Type B pancreatic cell (in vitro differentiated cells): Measurements from ENCODE around the gene APLP2. TPM values are rescaled to one million over a fixed set of nuclear protein-coding genes. Genes with fewer than 3 reads are reported as not detected.

Experiments
- DNase-seq: peaks from one replicate; pipeline ENCODE4 v3.0.0; 2021; ENCODE audit warnings: mixed read lengths; ENCODE audit not compliant: unreplicated experiment; ENCODE audit errors: extremely low spot score
- H3K27ac Mint-ChIP-seq: 2 replicates; pipeline ENCODE4 v1.8.0; 2021; ENCODE audit warnings: mild to moderate bottlenecking, mixed read lengths
- H3K27me3 Mint-ChIP-seq: 2 replicates; pipeline ENCODE4 v1.8.0; 2021; ENCODE audit warnings: mixed read lengths
- H3K36me3 Mint-ChIP-seq: 2 replicates; pipeline ENCODE4 v1.8.0; 2021; ENCODE audit warnings: mixed read lengths
- H3K4me1 Mint-ChIP-seq: one replicate; pipeline ENCODE4 v1.8.0; 2021; ENCODE audit warnings: mixed read lengths; ENCODE audit not compliant: unreplicated experiment
- H3K4me3 Mint-ChIP-seq: 2 replicates; pipeline ENCODE4 v1.8.0; 2021; ENCODE audit warnings: mild to moderate bottlenecking, mixed read lengths
- H3K9me3 Mint-ChIP-seq: 2 replicates; pipeline ENCODE4 v1.8.0; 2021; ENCODE audit warnings: mixed read lengths
- CTCF ChIP-seq: fragments of 200-600 bp; sonication (generic); conservative IDR thresholded peaks from 2 replicates; pipeline ENCODE4 v1.5.0; 2021; ENCODE audit warnings: antibody characterized with exemption, mild to moderate bottlenecking
- total RNA-seq: library from RNA; stranded (reverse); gene quantifications from 2 replicates; pipeline ENCODE4 v1.2.1, GENCODE V29; 2021; ENCODE audit warnings: low replicate concordance

APLP2 gene
- total RNA-seq, 1 donor from 2014 or later = 207 TPM

GRCh38 chr11:130187096-130187495 lies 117.4 kb downstream of the APLP2 start:
- H3K27me3 Mint-ChIP-seq = no peaks in the 10 kb centered on the region

GRCh38 chr11:130188047-130188446 lies 118.4 kb downstream of the APLP2 start:
- Mint-ChIP-seq H3K36me3 (no peaks in the 10 kb centered on the region), H3K4me1 (no peaks in the 10 kb centered on the region)

More at GRCh38 chr11:130187096-130187495, 117.4 kb downstream of the APLP2 start:
- peak overlapping the region; percentile 20 for H3K27ac Mint-ChIP-seq
- H3K9me3 Mint-ChIP-seq = no peaks in the 10 kb centered on the region
- TF ChIP-seq CTCF = no peak
- no peak overlapping the region for H3K4me3 Mint-ChIP-seq
- H3K36me3 Mint-ChIP-seq = no peaks in the 10 kb centered on the region
- no peak for DNase-seq
- peaks cover under 1% of the 10 kb centered on the region for H3K4me1 Mint-ChIP-seq

GRCh38 chr11:130188585-130189347 lies 119.1 kb downstream of the APLP2 start:
- no peak for DNase-seq
- H3K4me3 Mint-ChIP-seq = no peak overlapping the region
- no peak overlapping the region for H3K27ac Mint-ChIP-seq
- H3K9me3 Mint-ChIP-seq = no peaks in the 10 kb centered on the region
- TF ChIP-seq CTCF = no peak
- no peaks in the 10 kb centered on the region for H3K27me3 Mint-ChIP-seq
- no peaks in the 10 kb centered on the region for H3K36me3 Mint-ChIP-seq
- H3K4me1 Mint-ChIP-seq = no peaks in the 10 kb centered on the region

More at GRCh38 chr11:130188047-130188446, 118.4 kb downstream of the APLP2 start:
- no peak for DNase-seq
- Mint-ChIP-seq H3K27ac (no peak overlapping the region), H3K27me3 (no peaks in the 10 kb centered on the region), H3K9me3 (no peaks in the 10 kb centered on the region), H3K4me3 (no peak overlapping the region)
- no peak for TF ChIP-seq CTCF

- no peak overlapping the region for H3K4me3 Mint-ChIP-seq
- H3K27ac Mint-ChIP-seq = no peak overlapping the region
- DNase-seq = no peak
- no peaks in the 10 kb centered on the region for H3K9me3 Mint-ChIP-seq
- no peaks in the 10 kb centered on the region for H3K4me1 Mint-ChIP-seq
- peaks cover 2% of the 10 kb centered on the region for H3K36me3 Mint-ChIP-seq
- TF ChIP-seq CTCF = no peak
- H3K27me3 Mint-ChIP-seq = no peaks in the 10 kb centered on the region
Observed at GRCh38 chr11:130189492-130190210, 120.0 kb downstream of the APLP2 start.

GRCh38 chr11:130190371-130190881 lies 120.7 kb downstream of the APLP2 start:
- no peak for TF ChIP-seq CTCF
- H3K27me3 Mint-ChIP-seq = no peaks in the 10 kb centered on the region
- no peaks in the 10 kb centered on the region for H3K4me1 Mint-ChIP-seq
- peaks cover 4% of the 10 kb centered on the region for H3K36me3 Mint-ChIP-seq
- H3K27ac Mint-ChIP-seq = no peak overlapping the region
- DNase-seq = no peak
- no peaks in the 10 kb centered on the region for H3K9me3 Mint-ChIP-seq
- H3K4me3 Mint-ChIP-seq = no peak overlapping the region
